GM12872 (cell line): ENCODE measurements around the gene AKAP7.

Source experiments
- TF ChIP-seq, protein P1 (sequence below): IDR thresholded peaks from 3 replicates; pipeline ENCODE4 v1.5.1; 2011; ENCODE audit warnings: low read depth, mild to moderate bottlenecking, low read length, moderate library complexity; ENCODE audit not compliant: insufficient read depth

AKAP7 gene

DNA sequence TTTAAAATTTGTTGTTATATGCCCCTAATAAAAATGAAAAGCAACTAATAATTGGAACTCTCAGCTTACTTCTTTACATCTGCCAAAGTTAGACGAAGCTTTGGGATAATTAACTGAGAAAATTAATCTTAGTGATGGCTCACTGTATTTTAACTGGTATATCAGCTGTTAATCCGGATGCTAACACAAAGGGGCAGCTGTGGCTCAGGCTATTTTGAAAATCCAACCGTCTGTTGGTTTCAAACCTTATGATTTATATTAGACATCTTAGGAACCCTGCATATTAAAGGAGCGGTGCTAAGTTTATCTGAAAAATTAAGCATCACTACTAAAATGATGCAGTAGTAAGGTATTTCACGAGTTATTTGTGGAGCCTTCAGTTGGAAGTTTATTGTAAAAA, 96.6 kb downstream of the AKAP7 start:
- TF ChIP-seq, protein P1, sequence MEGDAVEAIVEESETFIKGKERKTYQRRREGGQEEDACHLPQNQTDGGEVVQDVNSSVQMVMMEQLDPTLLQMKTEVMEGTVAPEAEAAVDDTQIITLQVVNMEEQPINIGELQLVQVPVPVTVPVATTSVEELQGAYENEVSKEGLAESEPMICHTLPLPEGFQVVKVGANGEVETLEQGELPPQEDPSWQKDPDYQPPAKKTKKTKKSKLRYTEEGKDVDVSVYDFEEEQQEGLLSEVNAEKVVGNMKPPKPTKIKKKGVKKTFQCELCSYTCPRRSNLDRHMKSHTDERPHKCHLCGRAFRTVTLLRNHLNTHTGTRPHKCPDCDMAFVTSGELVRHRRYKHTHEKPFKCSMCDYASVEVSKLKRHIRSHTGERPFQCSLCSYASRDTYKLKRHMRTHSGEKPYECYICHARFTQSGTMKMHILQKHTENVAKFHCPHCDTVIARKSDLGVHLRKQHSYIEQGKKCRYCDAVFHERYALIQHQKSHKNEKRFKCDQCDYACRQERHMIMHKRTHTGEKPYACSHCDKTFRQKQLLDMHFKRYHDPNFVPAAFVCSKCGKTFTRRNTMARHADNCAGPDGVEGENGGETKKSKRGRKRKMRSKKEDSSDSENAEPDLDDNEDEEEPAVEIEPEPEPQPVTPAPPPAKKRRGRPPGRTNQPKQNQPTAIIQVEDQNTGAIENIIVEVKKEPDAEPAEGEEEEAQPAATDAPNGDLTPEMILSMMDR, result no peak

- TF ChIP-seq, protein P1, result no peak
These were observed 109.7 kb downstream of the AKAP7 start for GRCh38 chr6:131244942-131245341.

DNA sequence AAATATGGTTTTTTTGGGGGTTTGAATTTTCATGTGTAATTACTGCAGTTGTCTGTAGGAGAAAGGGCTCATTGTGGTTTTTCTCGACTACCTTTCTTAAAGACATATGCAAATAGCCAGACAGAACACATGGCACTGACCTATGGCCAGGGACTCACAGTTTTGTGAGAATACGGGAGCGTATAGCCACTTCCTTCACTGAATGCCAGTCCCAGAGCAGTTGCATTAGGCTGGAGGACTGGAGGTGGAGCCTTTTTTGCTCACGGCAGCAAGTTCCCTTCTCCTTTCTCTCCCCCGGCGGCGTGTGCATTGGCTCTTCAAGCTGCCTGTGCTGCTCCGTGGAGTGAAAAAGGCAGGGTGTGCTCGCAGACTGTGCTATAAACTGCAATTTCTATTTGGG, 114.9 kb downstream of the AKAP7 start:
- TF ChIP-seq, protein P1, result no peak

DNA sequence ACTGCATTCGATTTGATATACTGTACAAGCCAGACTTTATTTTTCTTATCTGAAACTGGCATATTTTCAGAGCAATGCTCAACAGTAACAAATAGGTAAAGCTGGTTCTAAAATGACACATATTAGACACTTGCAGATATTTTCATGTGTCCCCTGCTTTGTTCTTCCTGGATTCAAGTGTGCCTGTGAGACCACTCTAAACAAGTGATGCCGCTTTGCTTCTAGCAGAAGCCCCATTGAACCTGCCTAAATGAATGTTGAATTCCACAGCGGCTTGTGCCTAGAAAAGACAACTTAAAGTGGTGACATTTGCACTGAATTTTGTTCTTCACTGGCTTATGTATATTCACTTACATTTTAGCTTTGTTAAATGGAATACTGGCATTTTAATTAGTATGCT, 115.7 kb downstream of the AKAP7 start:
- TF ChIP-seq, protein P1, result no peak

- TF ChIP-seq, protein P1, result no peak
These were observed 116.4 kb downstream of the AKAP7 start for GRCh38 chr6:131251590-131252199.

GRCh38 chr6:131255434-131255833, 120.2 kb downstream of the AKAP7 start:
- TF ChIP-seq, protein P1, result no peak

GRCh38 chr6:131255911-131256310, 120.6 kb downstream of the AKAP7 start:
- TF ChIP-seq, protein P1, result no peak
